Measurements from ENCODE around the gene ZFAND2A.

- TF ChIP-seq CTCF (IDR thresholded peaks at IDR 0.05): no peak
- TF ChIP-seq POLR2A (IDR thresholded peaks at IDR 0.05): no peak
Observed at GRCh38 chr7:1196950-1197349, 37.0 kb upstream of the ZFAND2A start.
